Lower leg skin (tissue), 4 donors: ENCODE measurements around the gene MCM3AP. TPM values are rescaled to one million over a fixed set of nuclear protein-coding genes. Genes with fewer than 3 reads are reported as not detected.
A peak's percentile ranks its signal among the peaks of the same experiment; 100 is the strongest.

Experiments
- DNase-seq, 2 donors: peaks; one replicate each; pipeline ENCODE4 v3.0.0-alpha.2; 2019; ENCODE audit warnings: low spot score in 2 of 2
- H3K4me3 ChIP-seq: fragments of 200-600 bp; sonication (generic); 2 replicates; pipeline ENCODE4 v1.5.1; 2017; ENCODE audit warnings: mild to moderate bottlenecking, low read depth; ENCODE audit not compliant: poor library complexity, severe bottlenecking
- POLR2A ChIP-seq, 2 donors: fragments of 450-650 bp; IDR thresholded peaks; one replicate each; pipeline ENCODE4 v1.6.1; 2016 to 2017; ENCODE audit warnings: antibody characterized with exemption in 2 of 2, mild to moderate bottlenecking in 1 of 2, moderate library complexity in 1 of 2
- WGBS, 2 donors: methylation state at CpG; one replicate each; pipeline ENCODE4 v1.1.5; 2018; 5-methylcytosine and 5-hydroxymethylcytosine counted together
- intact Hi-C: fragments of 100-400 bp; cut with DNase I; formaldehyde crosslinking; loops from one replicate; pipeline ENCODE4 v1.15.0; 2023; ENCODE audit warnings: low total_unique reads
- total RNA-seq, 4 donors: library from RNA; depleted of rRNA; stranded (reverse); fragments of >200 nt; gene quantifications; one replicate each; pipeline ENCODE4 v1.1.0, GENCODE V29; 2016
- TF ChIP-seq, protein P1 (sequence below), 3 donors: fragments of 450-650 bp; IDR thresholded peaks; one replicate each; pipeline ENCODE4 v1.5.1; 2016; ENCODE audit warnings: antibody characterized with exemption in 3 of 3, mild to moderate bottlenecking in 3 of 3, moderate library complexity in 2 of 3

MCM3AP gene
- total RNA-seq, 4 donors from 2014 or later = 45.5 to 71.4 (median 57.7) TPM

GRCh38 chr21:46326110-46326703 lies 40.8 kb upstream of the MCM3AP start:
- H3K4me3 ChIP-seq = no peak overlapping the region
- no peak for TF ChIP-seq POLR2A (IDR thresholded peaks at IDR 0.05)
- TF ChIP-seq, protein P1, sequence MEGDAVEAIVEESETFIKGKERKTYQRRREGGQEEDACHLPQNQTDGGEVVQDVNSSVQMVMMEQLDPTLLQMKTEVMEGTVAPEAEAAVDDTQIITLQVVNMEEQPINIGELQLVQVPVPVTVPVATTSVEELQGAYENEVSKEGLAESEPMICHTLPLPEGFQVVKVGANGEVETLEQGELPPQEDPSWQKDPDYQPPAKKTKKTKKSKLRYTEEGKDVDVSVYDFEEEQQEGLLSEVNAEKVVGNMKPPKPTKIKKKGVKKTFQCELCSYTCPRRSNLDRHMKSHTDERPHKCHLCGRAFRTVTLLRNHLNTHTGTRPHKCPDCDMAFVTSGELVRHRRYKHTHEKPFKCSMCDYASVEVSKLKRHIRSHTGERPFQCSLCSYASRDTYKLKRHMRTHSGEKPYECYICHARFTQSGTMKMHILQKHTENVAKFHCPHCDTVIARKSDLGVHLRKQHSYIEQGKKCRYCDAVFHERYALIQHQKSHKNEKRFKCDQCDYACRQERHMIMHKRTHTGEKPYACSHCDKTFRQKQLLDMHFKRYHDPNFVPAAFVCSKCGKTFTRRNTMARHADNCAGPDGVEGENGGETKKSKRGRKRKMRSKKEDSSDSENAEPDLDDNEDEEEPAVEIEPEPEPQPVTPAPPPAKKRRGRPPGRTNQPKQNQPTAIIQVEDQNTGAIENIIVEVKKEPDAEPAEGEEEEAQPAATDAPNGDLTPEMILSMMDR (IDR thresholded peaks at IDR 0.05) = no peak
- intact Hi-C loops = no loop called here
- DNase-seq = no peak
- 93 to 96% methylated on average over 15 of the region's 15 CpGs for WGBS, 2 donors

DNA sequence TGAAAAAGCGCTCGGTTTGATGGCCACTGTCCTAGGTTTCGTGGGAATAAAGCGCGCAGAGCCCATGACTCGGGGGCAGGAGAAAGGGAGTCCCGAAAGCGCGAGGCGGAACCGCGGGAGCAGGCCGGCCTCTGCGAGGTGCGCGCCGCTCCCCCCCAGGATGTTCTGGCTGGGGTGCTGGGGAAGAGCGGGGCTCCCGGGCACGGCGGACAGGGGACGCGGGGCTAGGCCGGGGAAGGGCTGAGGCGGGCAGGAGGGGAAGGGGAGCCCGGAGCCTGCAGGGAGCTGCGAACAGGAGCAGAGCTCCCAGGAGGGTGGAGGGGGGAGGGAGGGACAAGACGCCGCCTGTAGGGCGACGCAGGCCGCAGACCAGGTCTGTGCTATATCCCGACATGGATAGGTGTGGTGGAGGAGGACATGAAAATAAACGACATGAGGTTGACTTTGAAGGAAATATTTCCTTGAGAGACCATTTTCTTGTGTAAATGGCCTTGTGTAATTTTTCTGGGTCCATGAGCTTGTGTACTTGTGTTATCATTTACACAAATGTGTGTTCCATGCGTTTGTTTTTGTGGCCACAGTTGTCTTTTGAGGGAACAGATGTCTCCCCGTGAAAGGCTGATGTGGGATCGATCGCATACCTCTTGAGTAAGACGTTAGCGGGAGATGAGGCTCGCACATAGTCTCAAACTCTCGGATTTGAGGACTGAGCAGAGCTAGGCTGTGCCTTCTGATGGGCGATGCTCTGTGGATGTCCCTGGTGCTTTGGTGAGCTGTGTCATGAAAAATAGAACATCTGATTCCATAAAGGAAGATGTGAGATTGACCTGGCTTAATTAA lies 39.9 kb upstream of the MCM3AP start:
- intact Hi-C loops = no loop called here
- TF ChIP-seq POLR2A (IDR thresholded peaks at IDR 0.05) = no peak
- TF ChIP-seq, protein P1 (IDR thresholded peaks at IDR 0.05) = no peak
- DNase-seq = peak in 1 of 2 donors; percentile 88
- 9 to 11% methylated on average over 38 to 41 of the region's 43 CpGs for WGBS, 2 donors
- peak overlapping the region; percentile 74 for H3K4me3 ChIP-seq

- 0 to 1% methylated on average over 32 to 35 of the region's 98 CpGs for WGBS, 2 donors
- peak; percentile 63 to 97 for DNase-seq
- H3K4me3 ChIP-seq = peak overlapping the region; percentile 74
- TF ChIP-seq POLR2A (IDR thresholded peaks at IDR 0.05) = no peak
- TF ChIP-seq, protein P1 (IDR thresholded peaks at IDR 0.05) = no peak
- intact Hi-C loops = no loop called here
Observed at GRCh38 chr21:46324390-46325072, 39.1 kb upstream of the MCM3AP start.

GRCh38 chr21:46323710-46324389 lies 38.4 kb upstream of the MCM3AP start, which contains the start of the genes C21orf58 and PCNT:
TSS of gene C21orf58 (minus strand) at chr21:46323870. CDS start at chr21:46322738, 1,132 bp downstream.
TSS of gene PCNT (plus strand) at chr21:46324156. CDS start at chr21:46324229, 73 bp downstream.
- 1% methylated on average over 23 to 42 of the region's 76 CpGs for WGBS, 2 donors
- H3K4me3 ChIP-seq = peak within 1 kb of the TSS; percentile 74
- intact Hi-C loops = no loop called here
- peak; percentile 96 to 99 for DNase-seq
- TF ChIP-seq, protein P1 (IDR thresholded peaks at IDR 0.05) = no peak
- no peak for TF ChIP-seq POLR2A (IDR thresholded peaks at IDR 0.05)

DNA sequence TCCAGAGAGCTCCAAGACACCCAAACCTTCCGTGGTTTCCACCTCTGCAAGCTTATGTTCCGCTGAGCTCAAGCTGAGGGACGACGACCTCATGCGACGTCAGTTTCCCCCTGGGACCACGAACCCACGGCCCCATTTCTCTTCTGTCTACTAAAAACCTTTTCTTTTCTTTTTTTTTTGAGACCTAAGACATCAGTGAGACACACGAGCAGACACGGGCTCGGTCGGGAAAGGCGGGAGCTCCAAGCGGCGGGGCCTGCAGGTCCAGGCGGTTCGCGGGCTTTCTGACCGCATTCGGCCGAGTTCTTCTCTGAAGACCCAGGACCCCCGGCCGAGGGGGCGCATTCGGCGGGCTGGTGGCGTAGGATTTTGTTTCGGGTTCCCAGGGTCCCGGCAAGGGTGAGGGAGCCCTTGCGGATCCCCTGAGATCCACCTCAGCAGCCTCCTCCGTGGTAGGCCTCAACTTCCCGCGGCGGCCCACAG lies 37.9 kb upstream of the MCM3AP start:
- intact Hi-C loops = no loop called here
- TF ChIP-seq POLR2A (IDR thresholded peaks at IDR 0.05) = no peak
- TF ChIP-seq, protein P1 (IDR thresholded peaks at IDR 0.05) = no peak
- DNase-seq = no peak
- H3K4me3 ChIP-seq = peak overlapping the region; percentile 49
- 0 to 1% methylated on average over 31 to 34 of the region's 34 CpGs for WGBS, 2 donors
